Tibial nerve (tissue), 4 donors: ENCODE data around the gene IPO13.

ENCODE experiments used
- EP300 ChIP-seq, 2 donors: sonication (generic); formaldehyde crosslinking; IDR thresholded peaks; one replicate each; pipeline ENCODE4 v1.6.1; 2017; ENCODE audit warnings: antibody characterized with exemption in 2 of 2, mild to moderate bottlenecking in 1 of 2
- TF ChIP-seq, protein P1 (sequence below), 5 experiments: fragments of 200-600 bp in 3 of 5; fragments of 450-650 bp in 2 of 5; sonication (generic) in 3 of 5; IDR thresholded peaks; one replicate each; pipeline ENCODE4 v1.5.1; 2016 to 2019; ENCODE audit warnings: antibody characterized with exemption in 5 of 5, mild to moderate bottlenecking in 3 of 5, moderate library complexity in 2 of 5

DNA sequence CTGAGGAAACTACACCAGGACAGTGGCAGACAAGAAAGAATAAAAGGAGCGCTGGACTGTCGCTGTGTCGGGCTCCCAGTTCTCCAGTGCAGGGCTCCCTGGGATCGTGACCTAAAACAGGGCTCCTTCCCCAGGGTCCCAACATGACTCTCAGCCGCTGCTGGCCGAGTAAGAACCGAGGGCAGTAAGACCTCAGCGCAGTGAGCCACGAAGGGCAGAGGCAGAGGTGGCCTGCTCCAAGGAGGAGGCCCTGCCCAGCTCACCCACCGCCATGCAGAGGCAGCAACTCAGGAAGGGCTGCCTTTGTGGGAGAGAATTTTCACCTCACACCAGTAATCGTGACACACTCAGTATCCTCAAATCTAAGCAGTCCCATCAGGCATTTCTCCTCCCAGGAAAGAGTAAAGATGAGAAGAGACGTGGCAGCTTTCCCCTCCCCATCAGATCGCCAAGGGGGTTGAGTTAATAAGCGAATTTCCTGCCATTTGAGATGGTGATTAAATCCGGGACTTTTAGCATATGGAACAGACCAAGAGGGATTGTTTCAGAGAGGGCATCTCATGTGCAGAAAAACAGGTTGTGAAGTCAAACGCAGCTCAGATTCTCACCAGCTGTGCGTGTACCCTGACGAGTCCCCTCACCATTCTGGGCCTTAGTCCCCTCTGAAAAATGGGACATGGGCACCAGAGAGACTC is 32.9 kb upstream of the IPO13 start:
- TF ChIP-seq, protein P1, sequence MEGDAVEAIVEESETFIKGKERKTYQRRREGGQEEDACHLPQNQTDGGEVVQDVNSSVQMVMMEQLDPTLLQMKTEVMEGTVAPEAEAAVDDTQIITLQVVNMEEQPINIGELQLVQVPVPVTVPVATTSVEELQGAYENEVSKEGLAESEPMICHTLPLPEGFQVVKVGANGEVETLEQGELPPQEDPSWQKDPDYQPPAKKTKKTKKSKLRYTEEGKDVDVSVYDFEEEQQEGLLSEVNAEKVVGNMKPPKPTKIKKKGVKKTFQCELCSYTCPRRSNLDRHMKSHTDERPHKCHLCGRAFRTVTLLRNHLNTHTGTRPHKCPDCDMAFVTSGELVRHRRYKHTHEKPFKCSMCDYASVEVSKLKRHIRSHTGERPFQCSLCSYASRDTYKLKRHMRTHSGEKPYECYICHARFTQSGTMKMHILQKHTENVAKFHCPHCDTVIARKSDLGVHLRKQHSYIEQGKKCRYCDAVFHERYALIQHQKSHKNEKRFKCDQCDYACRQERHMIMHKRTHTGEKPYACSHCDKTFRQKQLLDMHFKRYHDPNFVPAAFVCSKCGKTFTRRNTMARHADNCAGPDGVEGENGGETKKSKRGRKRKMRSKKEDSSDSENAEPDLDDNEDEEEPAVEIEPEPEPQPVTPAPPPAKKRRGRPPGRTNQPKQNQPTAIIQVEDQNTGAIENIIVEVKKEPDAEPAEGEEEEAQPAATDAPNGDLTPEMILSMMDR (IDR thresholded peaks at IDR 0.05), result no peak
- TF ChIP-seq EP300 (IDR thresholded peaks at IDR 0.05), result no peak
